ENCODE measurements around the gene SLC4A2. TPM values are rescaled to one million over a fixed set of nuclear protein-coding genes. Genes with fewer than 3 reads are reported as not detected.

The SLC4A2 gene
- total and polyA plus RNA-seq, 2 experiments from 2014 or later: 144 to 269 TPM

DNA sequence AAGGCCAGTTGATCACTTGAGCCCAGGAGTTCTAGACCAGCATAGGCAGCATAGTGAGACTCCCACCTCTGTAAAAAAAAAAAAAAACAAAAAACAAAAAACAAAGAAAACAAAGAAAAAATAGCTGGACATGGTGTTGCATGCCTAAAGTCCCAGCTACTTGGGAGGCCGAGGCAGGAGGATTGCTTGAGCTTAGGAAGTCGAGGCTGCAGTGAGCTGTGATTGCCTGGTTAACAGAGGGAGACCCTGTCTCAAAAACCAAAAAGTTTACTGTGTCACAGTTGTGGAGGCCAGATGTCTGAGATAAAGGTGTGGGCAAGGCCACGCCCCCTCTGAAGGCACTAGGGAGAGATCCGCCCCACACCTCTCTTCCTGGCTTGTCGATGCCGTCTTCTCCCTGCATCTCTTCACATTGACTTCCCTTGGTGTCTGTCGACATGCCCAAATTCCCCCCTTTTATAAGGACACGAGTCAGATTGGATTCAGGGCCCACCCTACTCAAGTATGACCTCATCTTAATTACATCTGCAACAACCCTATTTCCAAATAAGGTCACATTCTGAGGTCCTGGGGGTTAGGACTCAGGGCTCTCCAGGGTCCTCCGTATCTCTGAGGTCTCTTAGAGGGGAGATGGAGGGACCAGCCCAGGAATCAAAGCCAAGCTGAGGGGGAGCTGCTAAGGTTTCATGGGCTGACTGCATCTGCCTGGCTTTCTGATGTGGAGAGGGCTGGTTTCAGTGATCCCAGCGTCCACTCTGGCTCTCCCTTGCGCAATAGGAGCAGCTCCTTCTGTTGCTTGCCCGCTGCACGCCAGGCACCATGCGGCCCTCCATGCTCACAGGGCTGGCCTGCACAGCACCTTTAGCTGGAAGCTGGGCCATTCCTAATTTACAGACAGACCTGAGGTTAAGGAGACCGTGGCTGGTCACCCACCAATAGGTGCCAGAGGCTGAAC lies 50.0 kb downstream of the SLC4A2 start:
- H3K36me3 ChIP-seq: no peaks in the 10 kb centered on the region
- TF ChIP-seq, protein P1, sequence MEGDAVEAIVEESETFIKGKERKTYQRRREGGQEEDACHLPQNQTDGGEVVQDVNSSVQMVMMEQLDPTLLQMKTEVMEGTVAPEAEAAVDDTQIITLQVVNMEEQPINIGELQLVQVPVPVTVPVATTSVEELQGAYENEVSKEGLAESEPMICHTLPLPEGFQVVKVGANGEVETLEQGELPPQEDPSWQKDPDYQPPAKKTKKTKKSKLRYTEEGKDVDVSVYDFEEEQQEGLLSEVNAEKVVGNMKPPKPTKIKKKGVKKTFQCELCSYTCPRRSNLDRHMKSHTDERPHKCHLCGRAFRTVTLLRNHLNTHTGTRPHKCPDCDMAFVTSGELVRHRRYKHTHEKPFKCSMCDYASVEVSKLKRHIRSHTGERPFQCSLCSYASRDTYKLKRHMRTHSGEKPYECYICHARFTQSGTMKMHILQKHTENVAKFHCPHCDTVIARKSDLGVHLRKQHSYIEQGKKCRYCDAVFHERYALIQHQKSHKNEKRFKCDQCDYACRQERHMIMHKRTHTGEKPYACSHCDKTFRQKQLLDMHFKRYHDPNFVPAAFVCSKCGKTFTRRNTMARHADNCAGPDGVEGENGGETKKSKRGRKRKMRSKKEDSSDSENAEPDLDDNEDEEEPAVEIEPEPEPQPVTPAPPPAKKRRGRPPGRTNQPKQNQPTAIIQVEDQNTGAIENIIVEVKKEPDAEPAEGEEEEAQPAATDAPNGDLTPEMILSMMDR (IDR thresholded peaks at IDR 0.05; ENCODE audit: low read depth, low read length): no peak
- no peaks in the 10 kb centered on the region for H3K27me3 ChIP-seq
- H3K4me3 ChIP-seq: no peak overlapping the region
- H3K4me1 ChIP-seq (ENCODE audit: low read depth): peaks cover 42% of the 10 kb centered on the region
- H3K27ac ChIP-seq: no peak overlapping the region
- no peaks in the 10 kb centered on the region for H3K9me3 ChIP-seq (ENCODE audit: low read depth)
- DNase-seq (ENCODE audit: low read depth in 1 of 2, low spot score in 1 of 2): peak in 1 of 2 donors; percentile 58

DNA sequence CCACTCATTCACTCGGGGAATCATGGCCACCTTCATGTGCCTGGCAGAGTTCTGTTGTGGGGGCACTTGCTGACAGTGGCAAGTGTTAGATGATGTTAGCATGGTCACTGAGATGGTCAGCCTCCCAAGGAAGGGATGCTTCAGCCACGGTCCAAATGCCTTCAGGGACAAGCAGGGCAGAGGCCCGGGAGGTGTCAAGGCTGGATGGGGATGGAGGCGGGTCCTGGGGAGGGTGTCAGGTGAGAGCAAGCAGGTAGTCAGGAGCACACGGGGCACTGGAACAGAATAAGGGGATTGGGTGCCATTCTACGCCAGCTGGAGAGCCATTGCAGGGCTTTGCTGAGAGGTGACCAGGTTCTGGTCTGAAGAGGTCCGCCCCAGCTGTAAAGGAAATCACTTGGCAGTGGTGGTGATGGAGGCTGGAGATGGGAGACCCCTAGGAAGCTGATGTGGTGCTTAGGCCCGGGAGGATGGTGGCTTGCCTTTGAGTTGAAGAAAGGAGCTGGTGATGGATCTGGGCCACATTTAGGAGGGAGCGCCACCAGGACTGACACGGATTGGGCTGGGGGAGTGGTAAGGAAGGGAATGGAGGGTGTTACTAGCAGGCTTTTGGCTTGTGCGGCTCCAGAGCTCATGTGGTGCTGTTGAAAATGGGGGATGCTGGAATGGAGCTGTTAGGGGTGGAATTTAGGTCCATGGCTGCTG lies 51.0 kb downstream of the SLC4A2 start:
- Histone ChIP-seq H3K4me1 (ENCODE audit: low read depth) (peaks cover 43% of the 10 kb centered on the region), H3K36me3 (no peaks in the 10 kb centered on the region)
- no peak for DNase-seq (ENCODE audit: low read depth in 1 of 2, low spot score in 1 of 2)

DNA sequence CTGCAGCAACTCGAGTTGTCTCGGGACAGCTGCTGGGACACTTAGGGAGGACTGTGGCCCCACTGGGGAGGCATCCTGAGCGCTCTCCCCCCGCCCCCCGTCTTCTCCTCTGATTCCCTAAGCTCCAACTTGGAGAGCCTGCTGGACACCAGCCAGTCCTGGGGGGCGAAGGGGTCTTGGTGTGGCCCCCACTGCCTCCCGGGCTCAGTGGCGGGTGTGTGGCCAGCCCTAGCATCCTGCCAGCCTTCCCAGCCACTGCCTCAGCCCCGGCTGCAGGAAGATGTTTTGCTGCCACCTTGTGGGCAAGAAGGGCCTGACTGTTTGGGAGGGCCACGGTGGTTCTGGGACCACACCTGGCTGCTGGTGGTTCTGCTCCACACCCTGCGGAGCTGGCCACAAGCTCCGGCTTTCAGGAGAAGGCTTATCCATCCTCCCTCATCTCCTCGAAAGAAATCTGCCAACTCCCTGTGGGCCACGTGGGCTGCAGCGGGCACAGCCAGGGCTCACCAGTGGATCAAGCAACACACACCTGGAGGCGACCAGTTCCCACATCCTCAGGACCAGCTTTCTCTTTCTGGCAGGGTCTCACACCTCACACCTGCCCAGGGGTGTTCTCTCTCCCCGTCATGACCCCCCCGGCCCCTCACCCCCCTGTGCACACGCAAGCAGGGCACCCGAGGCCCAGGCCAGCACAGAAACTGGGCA lies 51.7 kb downstream of the SLC4A2 start:
- Histone ChIP-seq H3K4me1 (ENCODE audit: low read depth) (peaks cover 49% of the 10 kb centered on the region), H3K27ac (peak overlapping the region; percentile 78), H3K9me3 (ENCODE audit: low read depth) (no peaks in the 10 kb centered on the region), H3K4me3 (no peak overlapping the region), H3K27me3 (no peaks in the 10 kb centered on the region), H3K36me3 (no peaks in the 10 kb centered on the region)
- TF ChIP-seq, protein P1 (IDR thresholded peaks at IDR 0.05; ENCODE audit: low read depth, low read length): peak; percentile 87
- peak; percentile 79 for DNase-seq (ENCODE audit: low read depth in 1 of 2, low spot score in 1 of 2)

More for the DNA sequence above, 51.0 kb downstream of the SLC4A2 start:
- Histone ChIP-seq H3K9me3 (ENCODE audit: low read depth) (no peaks in the 10 kb centered on the region), H3K4me3 (no peak overlapping the region), H3K27me3 (no peaks in the 10 kb centered on the region), H3K27ac (no peak overlapping the region)
- TF ChIP-seq, protein P1 (IDR thresholded peaks at IDR 0.05; ENCODE audit: low read depth, low read length): no peak

DNA sequence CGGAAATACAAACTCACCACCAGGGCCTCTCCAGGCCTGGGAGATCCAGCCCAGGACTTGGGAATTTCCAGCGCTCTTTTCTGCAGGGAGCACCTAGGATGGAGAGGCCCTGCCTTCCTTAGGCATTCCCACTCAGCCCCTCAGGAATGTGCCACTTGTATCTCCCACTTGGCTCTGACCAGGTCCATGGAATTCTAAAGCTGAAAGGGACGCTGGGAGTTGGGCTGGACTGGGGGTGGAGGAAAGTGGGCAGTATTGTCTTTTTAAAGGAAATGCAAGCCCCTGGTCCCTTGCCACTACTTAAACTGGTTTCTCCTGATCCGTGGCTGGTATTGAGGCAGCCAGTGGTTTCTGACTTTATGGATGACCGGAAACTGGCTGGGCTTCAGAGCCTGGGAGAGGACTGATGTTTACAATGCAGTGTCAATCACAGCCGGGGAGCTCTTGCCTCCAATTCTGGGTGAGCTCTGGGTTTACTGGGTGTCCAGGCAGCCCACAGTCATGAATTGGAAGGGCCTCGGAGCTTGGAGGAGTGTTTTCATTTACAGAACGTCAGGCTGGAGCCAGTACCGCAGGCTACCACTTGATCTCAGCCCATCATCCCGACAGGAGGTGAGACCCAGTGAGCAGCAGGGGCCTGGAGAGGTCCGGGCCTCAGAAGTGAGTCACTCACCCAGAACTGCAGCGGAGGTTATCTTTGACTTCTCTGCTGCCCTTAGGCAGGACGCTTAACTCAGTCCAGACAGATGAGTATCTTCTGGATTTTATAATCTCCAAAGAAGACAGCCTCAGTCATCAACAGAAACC lies 54.2 kb downstream of the SLC4A2 start:
- Histone ChIP-seq H3K4me1 (ENCODE audit: low read depth) (peaks cover 38% of the 10 kb centered on the region), H3K27me3 (no peaks in the 10 kb centered on the region), H3K9me3 (ENCODE audit: low read depth) (no peaks in the 10 kb centered on the region), H3K27ac (peak overlapping the region; percentile 88), H3K4me3 (peak overlapping the region; percentile 14), H3K36me3 (no peaks in the 10 kb centered on the region)
- DNase-seq (ENCODE audit: low read depth in 1 of 2, low spot score in 1 of 2): peak; percentile 74 to 76
- TF ChIP-seq, protein P1 (IDR thresholded peaks at IDR 0.05; ENCODE audit: low read depth, low read length): no peak
